GM18508 (cell line): ENCODE data around the gene AATK.
"Not testable (repeated sequence)": the region's sequence is repeated elsewhere in the genome, so short reads cannot be mapped to it uniquely, and the experiment has no call there.

Experiments used
- ATAC-seq: cut with Tn5 transposase; IDR thresholded peaks from one replicate; pipeline ENCODE4 v1.9.1; 2021; ENCODE audit warnings: moderate number of reproducible peaks; ENCODE audit not compliant: insufficient read depth, unreplicated experiment

Gene AATK

DNA sequence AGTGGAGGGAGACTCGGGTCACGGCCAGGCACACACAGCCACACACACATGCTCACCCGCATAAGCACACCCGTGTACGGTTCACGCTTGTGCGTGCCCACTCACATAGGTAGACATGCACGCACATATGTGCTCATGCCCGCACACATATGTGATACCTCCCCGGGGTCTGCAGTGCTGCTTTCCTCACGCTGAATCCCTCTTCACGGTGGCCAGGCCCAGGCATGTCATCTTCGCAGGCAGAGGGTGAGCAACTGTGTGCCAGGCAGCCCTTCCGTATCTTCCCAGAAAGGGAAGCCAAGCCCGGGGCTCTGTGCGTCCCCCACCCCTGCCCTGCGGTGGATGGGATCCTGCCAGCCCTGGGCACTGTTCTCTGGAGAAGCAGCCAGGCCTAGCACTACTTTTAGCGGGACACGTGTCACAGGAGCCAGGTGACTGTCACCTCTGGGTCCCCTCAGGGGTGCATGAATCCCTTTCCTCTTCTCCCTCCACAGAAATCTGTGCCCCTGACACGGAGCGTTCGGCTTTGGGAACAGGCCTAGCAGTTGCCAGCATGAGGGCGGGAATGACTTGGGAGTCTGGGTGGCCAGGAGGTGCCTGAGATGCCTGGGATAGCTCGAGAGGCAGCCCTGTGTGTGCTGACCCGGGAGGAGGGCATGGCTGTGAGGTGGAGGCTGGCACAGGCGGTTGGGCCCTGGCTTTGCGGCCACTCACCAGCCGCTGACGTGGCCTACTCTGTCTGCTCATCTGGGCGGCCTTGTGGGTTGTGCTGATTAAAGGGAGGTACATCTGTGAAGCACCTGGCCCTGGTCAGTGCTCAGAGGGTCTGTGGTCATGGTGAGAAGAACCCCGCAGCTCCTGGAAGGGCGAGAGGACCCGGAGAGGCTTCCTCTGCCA, 83.6 kb downstream of the AATK start:
- ATAC-seq = no peak

DNA sequence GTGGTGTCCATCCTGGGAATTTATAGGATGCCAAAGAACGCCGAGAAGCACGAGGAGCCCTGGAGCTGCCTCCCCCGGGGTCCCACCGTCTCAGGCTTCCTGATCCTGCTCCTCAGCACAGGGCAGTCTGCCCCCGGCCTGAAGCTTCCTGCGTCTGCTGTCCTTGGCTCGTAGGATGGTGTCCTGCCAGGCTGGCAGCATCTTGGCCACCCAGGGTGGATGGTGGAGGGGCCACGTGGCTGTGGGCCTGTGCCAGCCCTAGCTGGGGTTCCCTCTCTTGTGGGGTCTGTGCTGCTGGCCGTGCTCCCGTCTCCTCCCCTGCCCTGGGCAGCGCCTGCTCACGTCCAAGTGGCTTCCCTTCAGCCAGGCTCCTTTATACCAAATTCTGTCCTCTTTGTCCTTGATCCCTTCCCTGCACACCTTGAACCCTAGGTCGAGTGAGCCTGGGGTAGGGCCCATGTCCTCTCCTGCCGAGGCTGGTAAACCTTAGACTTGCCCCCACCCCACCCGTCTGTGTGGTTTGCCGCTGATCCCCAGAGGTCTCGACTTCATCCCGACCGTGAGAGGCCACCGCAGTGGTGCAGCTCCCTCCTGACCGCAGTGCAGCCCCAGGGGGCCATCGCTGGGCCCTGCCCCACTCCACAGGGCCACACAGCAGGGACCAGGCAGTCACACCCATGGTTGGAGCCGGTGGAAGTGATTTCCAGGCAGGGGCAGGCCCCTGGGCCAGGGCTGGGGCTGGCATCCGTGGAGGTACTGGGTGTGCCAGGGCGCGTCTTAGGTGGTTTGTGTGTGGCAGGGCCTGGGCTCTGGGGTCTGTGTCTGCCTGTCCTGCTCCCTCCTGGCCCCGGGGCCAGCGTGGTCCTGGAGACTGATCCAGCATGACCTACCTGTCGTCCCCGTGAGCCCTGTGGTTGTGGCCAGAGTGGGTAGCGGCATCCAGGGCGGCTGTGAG, 84.5 kb downstream of the AATK start:
- no peak for ATAC-seq

DNA sequence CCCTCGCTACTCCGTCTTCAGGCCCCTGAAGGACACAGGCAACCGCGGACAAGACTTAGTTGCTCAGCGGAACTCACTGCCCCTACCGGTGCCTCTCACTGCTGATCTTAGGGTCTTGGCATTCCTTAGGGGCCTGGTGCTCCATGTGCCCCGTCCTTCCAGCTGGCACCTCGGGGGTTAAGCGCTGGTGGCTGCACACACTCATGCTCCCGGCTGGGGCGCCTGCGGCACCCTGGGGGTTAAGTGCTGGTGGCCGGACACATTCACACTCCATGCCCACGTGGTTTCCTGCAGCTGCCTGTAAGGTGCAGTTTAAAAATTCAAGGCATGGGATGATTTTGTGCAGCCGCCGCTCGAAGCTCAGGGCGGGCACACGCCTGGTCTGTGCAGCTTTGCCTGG, 86.0 kb downstream of the AATK start:
- ATAC-seq = no peak

DNA sequence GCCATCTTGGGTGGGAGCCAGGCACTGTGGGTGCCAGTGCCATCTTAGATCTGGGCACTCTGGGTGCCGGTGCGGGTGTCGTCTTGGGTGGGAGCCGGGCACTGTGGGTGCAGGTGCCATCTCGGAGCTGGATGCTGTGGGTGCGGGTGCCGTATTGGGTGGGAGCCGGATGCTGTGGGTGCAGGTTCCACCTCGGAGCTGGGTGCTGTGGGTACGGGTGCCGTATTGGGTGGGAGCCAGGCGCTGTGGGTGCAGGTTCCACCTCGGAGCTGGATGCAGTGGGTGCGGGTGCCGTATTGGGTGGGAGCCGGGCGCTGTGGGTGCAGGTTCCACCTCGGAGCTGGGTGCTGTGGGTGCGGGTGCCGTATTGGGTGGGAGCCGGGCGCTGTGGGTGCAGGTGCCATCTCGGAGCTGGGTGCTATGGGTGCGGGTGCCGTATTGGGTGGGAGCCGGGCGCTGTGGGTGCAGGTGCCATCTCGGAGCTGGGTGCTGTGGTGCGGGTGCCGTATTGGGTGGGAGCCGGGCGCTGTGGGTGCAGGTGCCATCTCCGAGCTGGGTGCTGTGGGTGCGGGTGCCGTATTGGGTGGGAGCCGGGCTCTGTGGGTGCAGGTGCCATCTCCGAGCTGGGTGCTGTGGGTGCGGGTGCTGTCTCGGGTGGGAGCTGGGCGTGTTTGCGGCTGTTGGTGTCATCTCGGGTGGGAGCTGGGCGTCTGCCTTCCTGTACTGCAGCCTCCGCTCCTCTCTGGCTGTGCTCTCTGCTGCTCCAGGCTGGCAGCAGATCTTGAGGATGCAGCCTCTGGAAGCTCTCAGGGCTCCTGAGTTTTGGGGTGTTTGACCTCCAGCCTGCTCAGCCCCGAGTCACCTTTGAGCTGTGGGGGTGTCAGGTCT, 87.8 kb downstream of the AATK start:
- ATAC-seq = not testable (repeated sequence)

DNA sequence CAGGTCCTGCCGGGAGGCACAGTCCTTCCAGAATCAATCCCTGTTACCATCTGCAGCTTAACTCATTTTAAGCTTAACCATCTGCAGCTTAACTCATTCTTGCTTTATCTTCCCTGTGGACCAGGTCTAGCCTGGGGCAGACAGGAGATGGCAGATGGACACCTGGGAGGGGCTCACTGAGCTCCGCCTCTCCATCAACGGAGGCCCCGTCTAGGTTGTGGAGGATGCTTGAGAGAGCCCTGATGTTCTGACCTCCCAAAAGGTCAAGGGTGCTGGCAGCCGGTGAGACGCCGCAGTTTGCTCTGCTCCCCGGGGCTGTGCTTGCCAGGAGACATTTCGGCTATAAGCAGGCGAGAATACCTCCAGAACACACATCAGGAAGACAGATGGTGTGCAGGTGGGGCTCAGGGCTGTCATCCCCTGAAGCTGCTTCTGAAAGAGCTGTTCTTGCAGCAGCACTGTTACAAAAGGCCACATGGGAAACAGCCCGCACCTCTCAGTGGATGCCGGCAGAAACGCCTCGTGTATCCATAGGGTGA, 89.8 kb downstream of the AATK start:
- ATAC-seq = no peak

DNA sequence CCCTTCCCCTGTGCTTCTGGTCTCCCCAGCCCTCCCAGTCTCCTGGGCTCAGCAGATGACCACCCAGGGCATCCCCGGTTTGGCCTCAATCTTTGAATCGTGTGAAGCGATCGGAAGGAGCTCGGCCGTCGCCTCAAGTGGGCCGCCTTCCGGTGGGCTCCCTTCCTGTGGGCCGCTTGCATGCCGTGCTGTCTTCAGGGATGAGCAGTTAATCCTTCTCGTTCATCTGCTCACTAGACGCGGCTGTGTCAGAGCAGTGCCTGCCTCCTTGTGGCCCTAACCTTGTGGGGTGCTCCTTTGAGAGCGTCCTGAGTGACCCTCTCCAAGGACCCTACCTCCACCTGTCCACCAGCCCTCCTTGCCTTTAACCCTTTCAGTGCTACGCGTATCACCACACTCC, 90.7 kb downstream of the AATK start:
- no peak for ATAC-seq

DNA sequence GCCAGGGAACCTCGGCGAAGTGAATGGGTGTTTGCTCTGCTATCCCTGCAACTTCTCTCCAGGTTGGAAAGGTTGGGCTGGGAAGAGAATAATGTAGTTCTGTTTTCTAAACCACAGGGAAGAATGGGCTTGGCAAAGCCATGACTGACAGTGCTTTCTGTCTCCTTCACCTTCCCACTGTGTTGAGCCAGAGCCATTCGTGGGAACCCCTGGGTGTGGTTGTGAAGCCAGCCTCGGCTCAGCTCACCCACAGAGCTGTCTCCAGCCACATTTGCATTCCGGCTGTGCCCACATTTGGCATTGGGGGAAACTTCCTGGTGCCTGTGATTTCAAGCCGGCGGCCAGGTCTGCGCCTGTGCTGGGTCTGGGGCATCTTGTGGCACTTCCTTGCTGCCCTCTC, 91.1 kb downstream of the AATK start:
- ATAC-seq = no peak

DNA sequence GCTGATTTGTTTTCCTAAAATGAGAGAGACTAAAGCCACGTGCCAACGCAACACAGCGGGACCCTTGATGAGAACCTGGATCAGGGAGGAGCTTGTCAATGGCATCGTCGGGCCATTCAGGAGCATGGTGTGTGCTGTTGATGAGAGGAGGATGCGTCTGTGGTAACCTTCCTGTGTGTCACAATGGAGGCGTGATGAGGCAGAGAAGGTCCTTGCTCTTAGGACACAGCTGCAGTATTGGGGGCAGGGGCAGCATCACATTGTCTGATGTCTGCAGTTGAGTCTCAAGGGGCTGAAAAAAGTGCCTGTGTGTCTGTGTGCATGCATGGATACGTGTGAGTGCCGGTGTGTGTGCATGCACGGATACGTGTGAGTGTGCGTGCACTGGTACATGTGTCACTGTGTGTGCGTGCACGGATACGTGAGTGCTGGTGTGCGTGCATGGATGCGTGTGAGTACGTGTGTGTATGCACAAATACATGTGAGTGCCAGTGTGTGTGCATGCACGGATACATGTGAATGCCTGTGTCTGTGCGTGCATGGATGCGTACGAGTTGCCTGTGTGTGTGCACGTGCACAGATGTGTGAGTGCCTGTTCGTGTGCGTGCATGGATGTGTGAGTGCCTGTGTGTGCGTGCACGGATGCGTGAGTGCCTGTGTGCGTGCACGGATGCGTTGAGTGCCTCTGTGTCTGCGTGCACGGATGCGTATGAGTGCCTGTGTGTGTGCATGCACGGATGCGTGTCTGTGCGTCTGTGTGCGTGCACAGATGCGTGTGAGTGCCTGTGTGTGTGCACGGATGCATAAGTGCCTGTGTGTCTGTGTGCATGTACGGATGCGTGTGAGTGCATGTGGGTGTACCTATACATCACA, 91.8 kb downstream of the AATK start:
- ATAC-seq = no peak

DNA sequence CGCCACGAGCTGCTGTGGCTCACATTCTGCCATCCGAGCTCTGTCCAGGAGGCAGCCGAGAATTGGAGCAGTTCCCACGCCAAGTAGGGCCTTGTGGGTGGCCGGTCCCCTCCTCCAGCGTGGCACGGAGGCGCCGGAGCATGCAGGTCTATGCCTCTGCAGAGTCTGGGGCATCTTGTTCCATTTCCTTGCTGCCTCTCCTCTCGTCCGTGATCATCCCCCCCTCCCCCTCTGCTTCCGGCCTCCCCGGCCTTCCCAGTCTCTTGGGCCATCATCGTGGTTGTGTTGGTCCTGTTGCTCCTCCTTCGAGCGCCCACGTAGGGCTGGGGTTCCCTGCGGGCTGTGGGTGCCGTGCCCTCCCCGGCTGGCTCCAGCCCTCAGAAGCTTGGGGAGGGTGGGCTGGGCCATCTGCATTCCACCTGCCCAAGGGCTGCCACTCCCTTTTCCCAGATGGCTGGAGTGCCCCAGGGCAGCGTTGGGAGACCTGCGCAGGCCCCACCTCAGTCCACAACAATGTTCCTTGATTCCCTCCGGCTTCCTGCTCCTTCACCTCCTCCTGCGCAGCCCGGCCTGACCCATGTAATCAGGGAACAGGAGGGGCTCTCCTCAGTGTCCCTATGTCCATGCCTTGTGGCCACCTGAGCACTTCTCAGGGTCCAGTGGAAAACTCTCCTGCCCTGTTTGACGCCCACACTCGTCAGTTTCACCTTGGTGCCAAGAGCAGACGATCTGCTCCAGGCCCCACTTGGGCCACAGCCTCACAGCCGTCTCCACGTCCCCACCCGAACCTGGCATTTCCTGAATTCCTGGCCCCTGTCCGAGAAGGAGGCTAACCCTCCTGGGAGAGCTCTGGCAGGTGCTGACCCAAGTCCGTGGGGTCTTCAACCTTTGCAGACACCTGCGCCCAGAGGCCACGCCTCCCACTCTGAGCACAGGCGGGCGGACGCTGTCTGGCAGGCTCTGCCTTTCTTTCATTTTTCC, 94.0 kb downstream of the AATK start:
- ATAC-seq = no peak

DNA sequence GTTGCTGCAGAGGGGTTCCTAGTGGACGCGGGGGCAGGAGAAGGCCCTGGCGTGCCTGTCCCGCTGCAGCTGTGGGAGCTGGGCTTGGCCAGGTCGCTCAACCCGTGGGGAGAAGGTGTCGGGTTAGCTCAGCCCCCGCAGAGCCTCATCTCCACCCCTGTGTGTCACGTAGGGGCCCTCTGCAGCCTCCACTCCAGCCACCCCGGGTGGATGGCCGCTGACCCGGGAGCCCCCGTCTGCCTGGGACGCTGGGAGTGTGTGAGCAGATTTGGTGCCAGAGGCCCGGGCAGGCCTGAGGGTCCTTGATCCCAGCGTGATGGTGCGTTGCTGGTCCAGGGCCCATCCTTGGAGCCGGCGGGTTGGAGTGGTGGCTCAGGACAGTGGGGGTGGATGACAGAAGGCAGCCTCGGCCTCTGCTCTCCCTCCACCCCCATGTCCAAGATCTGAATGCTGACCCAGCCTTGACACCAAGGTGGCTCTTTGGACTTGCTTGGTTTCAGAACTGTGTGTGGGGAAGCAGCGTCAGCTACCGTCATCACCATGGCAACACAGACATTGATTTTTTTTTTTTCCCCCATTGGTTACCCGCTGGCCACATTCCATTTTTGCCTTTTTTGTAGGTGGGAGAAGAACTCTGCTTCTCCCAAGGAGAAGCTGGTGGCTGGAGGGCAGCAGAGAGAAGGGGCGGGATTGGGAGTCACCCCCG, 95.3 kb downstream of the AATK start:
- no peak for ATAC-seq

DNA sequence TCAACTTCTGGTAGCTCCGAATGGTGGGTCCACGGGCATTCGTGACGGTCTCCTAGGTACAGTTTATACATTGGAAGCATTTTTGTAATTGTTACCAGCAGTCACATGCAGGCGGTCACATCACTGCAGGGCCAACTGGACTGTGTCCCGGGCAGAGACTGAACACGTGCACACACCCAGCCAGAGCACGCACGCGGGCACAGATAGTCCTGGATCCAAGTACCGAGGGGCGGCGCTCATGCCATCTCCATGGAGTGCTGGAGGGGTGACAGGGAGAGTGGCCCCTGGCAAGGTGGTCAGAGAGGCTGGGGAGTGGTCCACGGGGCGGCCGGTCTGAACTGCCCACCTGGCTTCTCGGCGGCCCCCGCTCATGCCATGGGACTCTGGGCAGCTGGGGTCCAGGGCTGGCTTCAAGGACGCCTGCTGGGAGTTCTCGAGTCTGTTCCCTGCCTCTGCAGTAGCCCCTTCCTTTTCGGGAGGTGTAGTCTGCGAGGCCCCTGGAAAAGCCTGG, 96.8 kb downstream of the AATK start:
- ATAC-seq = no peak

DNA sequence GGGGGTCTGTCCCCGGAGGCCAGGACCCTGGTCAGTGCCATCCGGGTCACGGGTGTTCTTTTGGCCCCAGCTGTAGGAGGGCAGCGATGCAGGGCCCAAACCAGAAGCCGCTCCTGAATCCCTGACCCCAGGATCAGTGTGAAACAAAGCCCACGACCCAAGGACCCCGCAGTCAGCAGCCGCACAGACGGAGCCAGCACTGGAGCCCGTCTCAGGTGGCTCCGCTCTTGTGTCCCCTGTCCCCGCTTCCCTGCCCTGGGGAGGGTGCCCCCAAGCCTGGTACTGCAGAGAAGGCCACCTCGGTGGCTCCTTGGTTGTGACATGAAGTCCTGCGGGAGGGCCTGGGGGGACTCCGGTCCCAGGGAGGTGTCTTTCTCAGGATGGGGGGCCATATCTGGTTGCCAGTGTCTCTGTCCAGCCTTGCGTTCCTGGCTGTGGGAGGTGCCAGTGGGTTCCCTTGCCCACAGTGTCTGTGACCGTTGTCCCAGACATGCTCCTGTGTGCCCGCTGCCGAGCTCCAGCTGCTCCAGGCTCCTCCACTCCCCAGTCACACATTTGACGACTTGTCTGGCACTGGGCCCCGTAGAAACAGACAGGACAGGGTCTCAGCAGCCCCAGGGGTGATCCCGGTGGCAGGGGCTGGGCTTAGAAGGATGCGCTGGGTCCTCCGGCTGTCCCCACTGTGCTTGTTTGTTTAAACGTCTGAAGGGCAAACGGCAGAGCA, 97.4 kb downstream of the AATK start:
- no peak for ATAC-seq

DNA sequence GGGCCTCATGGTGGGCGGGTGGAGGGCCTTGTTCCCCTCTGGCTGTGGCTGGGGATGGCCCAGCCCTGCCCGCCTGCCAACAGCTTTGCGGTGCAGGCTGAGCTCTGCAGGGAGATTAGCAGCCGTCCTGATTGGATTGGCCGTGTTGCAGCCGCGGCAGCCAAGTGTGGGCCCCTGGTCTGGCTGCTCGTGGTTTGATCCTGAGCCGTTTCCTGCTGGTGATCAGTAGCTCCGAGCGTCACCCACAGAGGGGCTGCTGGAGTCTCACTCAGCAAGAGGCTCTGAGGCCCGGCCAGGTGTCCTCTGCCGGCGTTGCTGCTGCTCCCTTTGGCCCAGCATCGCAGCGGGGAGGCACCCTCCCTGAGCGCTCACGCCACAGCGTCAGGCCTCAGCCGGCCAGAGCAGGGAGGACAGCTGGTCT, 98.6 kb downstream of the AATK start:
- ATAC-seq = no peak
